Esophagus squamous epithelium (tissue), 5 donors: ENCODE measurements around the gene ACP7. TPM values are rescaled to one million over a fixed set of nuclear protein-coding genes. Genes with fewer than 3 reads are reported as not detected.

ENCODE experiments used
- DNase-seq: peaks from one replicate; lab custom pipeline; 2025; lab: John Stamatoyannopoulos, UW
- H3K27ac ChIP-seq, 4 donors: fragments of 200-600 bp; sonication (generic); one replicate each; pipeline ENCODE4 v1.5.1; 2016 to 2019; ENCODE audit warnings: mild to moderate bottlenecking in 1 of 4
- H3K27me3 ChIP-seq, 4 donors: fragments of 200-600 bp; sonication (generic); 1 replicate in 3 of 4; 2 replicates in 1 of 4; pipeline versions ENCODE4 v1.5.1 to v1.6.0; 2017 to 2021; ENCODE audit warnings: antibody characterized with exemption in 1 of 4
- H3K36me3 ChIP-seq, 3 donors: fragments of 200-600 bp; sonication (generic); one replicate each; pipeline ENCODE4 v1.5.1; 2016 to 2019
- H3K4me1 ChIP-seq, 3 donors: fragments of 200-600 bp; sonication (generic); one replicate each; pipeline ENCODE4 v1.5.1; 2017 to 2019
- H3K4me3 ChIP-seq, 4 donors: fragments of 200-600 bp; sonication (generic); 1 replicate in 3 of 4; 2 replicates in 1 of 4; pipeline ENCODE4 v1.5.1; 2016 to 2019; ENCODE audit warnings: mild to moderate bottlenecking in 2 of 4, moderate library complexity in 1 of 4
- H3K9me3 ChIP-seq, 3 donors: fragments of 200-600 bp; sonication (generic); one replicate each; pipeline ENCODE4 v1.5.1; 2016 to 2019
- POLR2A ChIP-seq, 4 donors: fragments of 450-650 bp; IDR thresholded peaks; one replicate each; pipeline ENCODE4 v1.6.1; 2017; ENCODE audit warnings: antibody characterized with exemption in 4 of 4, mild to moderate bottlenecking in 4 of 4, moderate library complexity in 3 of 4
- WGBS, 2 donors: methylation state at CpG; one replicate each; pipeline ENCODE4 v1.1.5; 2018; 5-methylcytosine and 5-hydroxymethylcytosine counted together
- intact Hi-C: fragments of 100-400 bp; cut with DNase I; formaldehyde crosslinking; loops from one replicate; pipeline ENCODE4 v1.15.0; 2022
- total RNA-seq, 4 donors: library from RNA; depleted of rRNA; stranded (reverse); fragments of >200 nt; gene quantifications; one replicate each; pipeline ENCODE4 v1.1.0, GENCODE V29; 2016
- TF ChIP-seq, protein P1 (sequence below), 6 experiments: fragments of 450-650 bp in 4 of 6; fragments of 200-600 bp in 2 of 6; sonication (generic) in 2 of 6; IDR thresholded peaks; one replicate each; pipeline ENCODE4 v1.5.1; 2016 to 2019; ENCODE audit warnings: antibody characterized with exemption in 6 of 6, mild to moderate bottlenecking in 4 of 6, moderate library complexity in 4 of 6
- donor health status: DM: yes; HTN: yes; CAD: no.

Gene ACP7
- total RNA-seq, 4 donors from 2014 or later, result 0.19 to 0.57 (median 0.40) TPM; not detected in 1

DNA sequence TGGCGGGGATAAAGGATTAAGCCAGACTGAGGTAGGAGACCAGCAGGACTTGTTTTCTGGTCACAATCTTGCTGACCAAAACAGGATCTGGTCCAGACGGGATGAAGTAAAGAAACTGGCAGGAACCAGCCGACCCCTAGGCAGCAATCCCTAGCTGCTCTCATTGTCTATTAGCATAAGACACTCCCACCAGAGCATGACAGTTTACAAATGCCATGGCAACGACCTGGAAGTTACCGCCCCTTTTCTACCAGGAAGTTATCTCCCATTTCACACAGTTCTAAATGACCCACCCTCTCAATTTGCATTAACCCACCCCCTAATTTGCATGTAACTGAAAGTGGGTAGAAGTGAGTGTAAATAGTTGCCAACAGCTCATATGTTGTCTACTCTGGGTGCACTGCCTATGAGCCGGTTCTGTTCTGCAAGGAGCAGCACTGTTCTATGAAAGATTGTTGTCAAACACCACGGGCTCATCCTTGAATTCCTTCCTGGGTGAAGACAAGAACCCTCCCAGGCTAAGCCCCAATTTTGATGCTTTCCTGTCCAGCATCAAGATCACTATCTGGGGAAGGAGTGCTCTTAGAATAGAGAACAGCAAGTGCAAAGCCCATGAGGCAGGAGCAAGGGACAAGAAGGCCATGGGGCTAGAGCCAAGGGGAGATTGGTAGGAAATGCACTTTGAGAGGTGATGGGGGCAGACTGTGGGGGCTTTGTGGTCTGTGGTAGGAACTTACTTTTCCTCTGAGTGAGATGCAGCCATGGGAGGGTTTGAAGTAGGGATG is 37.9 kb upstream of the ACP7 start:
- Histone ChIP-seq H3K4me3 (no peak overlapping the region), H3K36me3 (no peaks in the 10 kb centered on the region), H3K27me3 (peaks cover 0 to 4% (median 0%) of the 10 kb centered on the region in 4 donors), H3K4me1 (no peaks in the 10 kb centered on the region), H3K27ac (peak overlapping the region in 1 of 4 donors; percentile 0), H3K9me3 (no peaks in the 10 kb centered on the region)
- intact Hi-C loops, result no loop called here
- TF ChIP-seq POLR2A (IDR thresholded peaks at IDR 0.05), result no peak
- TF ChIP-seq, protein P1, sequence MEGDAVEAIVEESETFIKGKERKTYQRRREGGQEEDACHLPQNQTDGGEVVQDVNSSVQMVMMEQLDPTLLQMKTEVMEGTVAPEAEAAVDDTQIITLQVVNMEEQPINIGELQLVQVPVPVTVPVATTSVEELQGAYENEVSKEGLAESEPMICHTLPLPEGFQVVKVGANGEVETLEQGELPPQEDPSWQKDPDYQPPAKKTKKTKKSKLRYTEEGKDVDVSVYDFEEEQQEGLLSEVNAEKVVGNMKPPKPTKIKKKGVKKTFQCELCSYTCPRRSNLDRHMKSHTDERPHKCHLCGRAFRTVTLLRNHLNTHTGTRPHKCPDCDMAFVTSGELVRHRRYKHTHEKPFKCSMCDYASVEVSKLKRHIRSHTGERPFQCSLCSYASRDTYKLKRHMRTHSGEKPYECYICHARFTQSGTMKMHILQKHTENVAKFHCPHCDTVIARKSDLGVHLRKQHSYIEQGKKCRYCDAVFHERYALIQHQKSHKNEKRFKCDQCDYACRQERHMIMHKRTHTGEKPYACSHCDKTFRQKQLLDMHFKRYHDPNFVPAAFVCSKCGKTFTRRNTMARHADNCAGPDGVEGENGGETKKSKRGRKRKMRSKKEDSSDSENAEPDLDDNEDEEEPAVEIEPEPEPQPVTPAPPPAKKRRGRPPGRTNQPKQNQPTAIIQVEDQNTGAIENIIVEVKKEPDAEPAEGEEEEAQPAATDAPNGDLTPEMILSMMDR (IDR thresholded peaks at IDR 0.05), result no peak
- WGBS, 2 donors, result 65 to 72% methylated on average over 6 to 7 of the region's 7 CpGs
- no peak for DNase-seq

DNA sequence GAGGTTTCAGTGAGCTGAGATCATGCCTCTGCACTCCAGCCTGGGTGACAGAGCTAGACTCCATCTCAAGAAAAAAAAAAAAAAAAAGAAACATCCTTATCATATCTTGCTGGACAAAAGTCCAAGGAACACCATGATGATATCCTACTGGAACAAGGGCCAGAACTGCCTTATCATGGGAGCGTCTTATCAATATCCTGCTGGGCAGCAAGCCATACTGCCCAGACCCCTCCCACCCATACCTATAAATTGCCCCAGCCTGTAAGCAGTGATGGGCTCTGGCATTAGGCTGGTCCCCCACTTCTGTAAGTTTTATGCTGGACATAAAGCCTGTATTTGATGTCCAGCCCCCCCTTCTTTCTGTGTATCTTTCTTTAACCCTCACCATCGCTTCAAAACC is 37.1 kb upstream of the ACP7 start:
- no peaks in the 10 kb centered on the region for H3K36me3 ChIP-seq
- intact Hi-C loops, result no loop called here
- DNase-seq, result no peak
- TF ChIP-seq, protein P1 (IDR thresholded peaks at IDR 0.05), result no peak
- TF ChIP-seq POLR2A (IDR thresholded peaks at IDR 0.05), result no peak
- H3K4me3 ChIP-seq, result no peak overlapping the region
- no peaks in the 10 kb centered on the region for H3K9me3 ChIP-seq
- 81 to 94% methylated on average over 2 of the region's 2 CpGs for WGBS, 2 donors
- no peaks in the 10 kb centered on the region for H3K4me1 ChIP-seq
- H3K27ac ChIP-seq, result no peak overlapping the region
- H3K27me3 ChIP-seq, result peaks cover 0 to 5% (median 0%) of the 10 kb centered on the region in 4 donors

DNA sequence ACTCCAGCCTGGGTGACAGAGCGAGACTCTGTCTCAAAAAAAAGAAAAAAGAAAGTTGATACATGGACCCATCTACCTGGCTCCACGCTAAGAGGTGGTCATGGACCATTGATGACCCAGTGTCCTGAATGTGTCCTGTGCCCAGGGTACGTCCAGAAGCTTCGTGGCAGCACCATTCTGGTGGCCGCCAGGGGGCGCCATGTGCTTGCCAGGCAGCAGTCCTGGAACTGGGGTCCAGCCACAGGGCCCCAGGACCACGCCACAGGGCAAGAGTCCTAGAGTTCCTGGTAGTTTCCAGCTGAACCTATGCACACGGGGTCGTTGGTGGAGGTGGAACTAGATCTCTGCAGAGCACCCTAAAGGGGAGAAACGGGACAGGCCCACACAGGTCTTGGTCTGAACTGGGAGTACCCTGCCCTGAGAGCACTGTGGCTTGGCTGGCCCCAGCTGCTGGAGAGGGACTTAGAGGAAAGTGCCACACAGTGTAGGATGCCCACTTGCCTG is 31.9 kb upstream of the ACP7 start:
- DNase-seq, result no peak
- H3K4me3 ChIP-seq, result no peak overlapping the region
- H3K27ac ChIP-seq, result no peak overlapping the region
- H3K27me3 ChIP-seq, result peaks cover 0 to 5% (median 0%) of the 10 kb centered on the region in 4 donors
- H3K4me1 ChIP-seq, result no peaks in the 10 kb centered on the region
- no peaks in the 10 kb centered on the region for H3K9me3 ChIP-seq
- no peaks in the 10 kb centered on the region for H3K36me3 ChIP-seq
- intact Hi-C loops, result no loop called here
- WGBS, 2 donors, result 17 to 24% methylated on average over 5 of the region's 10 CpGs
- TF ChIP-seq POLR2A (IDR thresholded peaks at IDR 0.05), result no peak
- TF ChIP-seq, protein P1 (IDR thresholded peaks at IDR 0.05), result peak; percentile 56 to 81 (median 68)

DNA sequence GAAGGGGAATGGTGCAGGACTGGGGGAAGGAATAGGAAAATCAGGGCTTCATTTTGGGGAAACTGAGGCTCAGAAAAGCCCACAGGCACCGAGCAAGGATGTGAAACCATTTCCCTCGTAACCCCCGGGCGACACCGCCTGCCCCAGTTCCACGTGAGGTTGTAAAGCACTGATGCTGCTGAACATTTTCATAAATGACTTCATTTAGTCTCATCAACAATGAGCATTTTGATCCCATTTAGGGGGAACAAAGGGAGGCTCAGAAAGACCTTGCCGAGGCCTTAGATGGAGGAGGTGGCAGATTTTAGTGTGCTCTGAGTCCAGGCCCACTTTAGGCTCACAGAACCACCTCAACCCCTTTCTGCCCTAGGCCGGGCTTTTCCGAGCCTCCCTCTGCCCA is 31.3 kb upstream of the ACP7 start:
- WGBS, 2 donors, result 87 to 96% methylated on average over 5 to 7 of the region's 9 CpGs

More for the DNA sequence above, 31.3 kb upstream of the ACP7 start:
- no peak overlapping the region for H3K4me3 ChIP-seq
- H3K27me3 ChIP-seq, result peaks cover 0 to 5% (median 0%) of the 10 kb centered on the region in 4 donors
- no peaks in the 10 kb centered on the region for H3K9me3 ChIP-seq
- no peak overlapping the region for H3K27ac ChIP-seq
- no peaks in the 10 kb centered on the region for H3K4me1 ChIP-seq
- intact Hi-C loops, result no loop called here
- no peaks in the 10 kb centered on the region for H3K36me3 ChIP-seq
- TF ChIP-seq, protein P1 (IDR thresholded peaks at IDR 0.05), result no peak
- TF ChIP-seq POLR2A (IDR thresholded peaks at IDR 0.05), result no peak
- no peak for DNase-seq
